ENCODE measurements around the gene SRRM2.
A peak's percentile ranks its signal among the peaks of the same experiment; 100 is the strongest.

SRRM2 gene

GRCh38 chr16:2739625-2740430 lies 12.6 kb upstream of the SRRM2 start:
- no peak for DNase-seq

GRCh38 chr16:2740476-2740875 lies 12.0 kb upstream of the SRRM2 start:
- DNase-seq = no peak

DNA sequence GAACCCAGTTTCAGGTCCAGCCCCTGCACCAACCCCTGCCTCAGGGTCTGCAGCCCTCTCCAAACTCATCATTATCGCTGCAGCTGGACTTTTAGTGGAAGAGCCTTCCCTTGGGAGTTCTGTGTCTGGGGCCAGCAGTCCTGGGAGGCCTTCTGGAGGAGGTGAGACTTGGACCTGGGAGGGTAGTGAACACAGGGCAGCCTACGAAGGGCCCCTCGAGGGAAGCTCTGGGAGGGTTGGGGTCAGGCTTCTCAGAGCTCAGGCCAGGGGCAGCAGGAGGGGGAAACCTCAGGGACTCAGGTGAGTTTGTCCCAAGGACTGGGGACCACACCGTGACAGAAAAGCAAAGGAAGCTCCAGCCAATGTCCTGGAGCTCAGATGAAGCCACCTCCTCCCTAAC lies 11.3 kb upstream of the SRRM2 start:
- no peak for DNase-seq

GRCh38 chr16:2742323-2743006 lies 10.0 kb upstream of the SRRM2 start:
- DNase-seq = no peak

DNA sequence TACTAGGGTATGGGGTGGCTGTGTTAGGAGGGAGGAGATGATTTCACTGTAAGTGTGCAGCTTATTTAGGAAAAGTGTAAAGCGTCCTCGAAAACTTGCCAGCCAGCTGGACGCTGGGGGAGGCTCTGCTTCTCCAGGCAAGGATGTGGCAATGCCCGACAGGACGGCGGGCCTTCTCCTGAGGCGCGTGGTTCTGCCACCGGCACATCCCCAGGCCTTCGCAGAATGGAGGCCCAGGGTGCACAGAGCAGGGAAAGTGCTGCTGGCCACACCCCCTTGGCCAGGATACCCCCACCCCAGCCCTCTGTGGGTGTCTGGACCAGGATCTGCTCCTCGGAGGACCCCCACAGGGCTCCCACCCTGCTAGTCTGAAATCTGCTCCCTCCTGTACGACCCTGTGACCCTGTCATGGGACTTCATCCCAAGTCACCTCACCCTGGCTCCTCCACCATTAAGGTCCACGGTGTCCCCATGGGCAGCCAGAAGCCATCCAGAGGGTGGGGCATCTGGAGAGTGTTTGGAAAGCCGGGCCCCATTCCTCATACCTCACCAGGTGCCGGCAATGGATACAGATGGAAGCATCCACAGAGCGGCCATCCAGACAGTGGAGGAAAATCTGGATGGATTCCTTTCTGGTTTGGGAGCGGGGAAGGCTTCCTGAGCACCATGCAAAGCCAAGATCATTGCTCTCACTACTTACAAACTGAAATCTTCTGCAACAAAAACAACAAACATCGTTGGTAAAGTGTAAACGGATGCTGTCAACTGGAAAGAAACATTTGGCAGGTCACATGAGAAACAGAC lies 9.2 kb upstream of the SRRM2 start:
- DNase-seq = no peak

GRCh38 chr16:2744711-2745110 lies 7.7 kb upstream of the SRRM2 start:
- DNase-seq = no peak

DNA sequence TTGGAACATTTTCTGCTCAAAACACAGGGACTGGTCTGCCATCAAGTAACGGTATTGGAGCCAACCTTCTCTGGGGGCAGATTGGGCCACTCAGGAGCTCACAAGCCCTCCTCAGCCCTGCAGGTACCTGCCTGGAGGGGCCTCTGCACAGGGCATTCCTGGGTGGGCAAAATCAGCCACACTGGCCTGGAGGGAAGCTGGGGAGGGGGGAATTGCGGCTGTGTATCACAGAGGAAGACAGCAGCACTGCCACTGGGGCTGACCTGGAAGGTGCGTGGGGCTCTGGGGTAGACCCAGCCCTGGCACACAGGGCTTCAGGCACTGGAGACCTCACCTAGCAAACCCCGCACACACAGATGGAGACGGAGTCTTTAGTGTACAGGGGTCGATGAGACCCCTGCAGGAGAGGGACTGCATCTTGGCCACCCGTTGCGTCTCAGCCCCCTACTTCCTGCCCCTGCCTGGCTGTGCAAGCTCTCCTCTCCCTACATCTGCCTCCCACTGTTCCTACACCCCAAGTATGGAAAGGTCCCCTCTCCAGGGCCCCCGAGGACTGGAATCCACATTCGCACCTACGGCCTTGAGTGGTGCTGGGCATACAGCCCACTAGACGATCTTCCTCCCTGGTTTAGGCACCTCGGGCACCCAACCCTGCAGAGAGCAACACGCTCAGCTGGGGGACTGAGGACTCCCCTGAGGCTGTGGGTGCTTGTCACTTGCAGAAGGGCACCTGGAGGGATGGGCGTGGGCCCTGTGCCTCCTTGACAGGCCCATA lies 7.1 kb upstream of the SRRM2 start:
- DNase-seq = no peak

DNA sequence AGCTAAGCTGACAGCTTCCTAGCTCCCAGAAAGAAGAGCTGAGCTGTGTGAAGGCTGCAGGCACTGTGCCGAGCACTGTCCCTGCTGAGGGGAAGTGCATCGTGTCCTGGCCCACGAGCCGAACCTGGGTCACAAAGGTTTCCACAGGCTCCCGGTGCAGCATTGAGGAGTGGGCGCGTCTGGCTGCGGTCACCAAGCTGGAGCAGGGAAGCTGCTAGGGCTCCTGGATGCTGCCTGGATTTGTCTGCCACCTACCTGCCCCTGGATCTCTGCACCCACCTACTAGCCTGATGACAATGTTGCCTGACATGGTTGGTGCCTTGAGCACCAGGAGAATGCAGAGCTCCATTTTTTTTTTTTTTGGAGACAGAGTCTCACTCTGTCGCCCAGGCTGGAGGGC lies 6.5 kb upstream of the SRRM2 start:
- DNase-seq = no peak

DNA sequence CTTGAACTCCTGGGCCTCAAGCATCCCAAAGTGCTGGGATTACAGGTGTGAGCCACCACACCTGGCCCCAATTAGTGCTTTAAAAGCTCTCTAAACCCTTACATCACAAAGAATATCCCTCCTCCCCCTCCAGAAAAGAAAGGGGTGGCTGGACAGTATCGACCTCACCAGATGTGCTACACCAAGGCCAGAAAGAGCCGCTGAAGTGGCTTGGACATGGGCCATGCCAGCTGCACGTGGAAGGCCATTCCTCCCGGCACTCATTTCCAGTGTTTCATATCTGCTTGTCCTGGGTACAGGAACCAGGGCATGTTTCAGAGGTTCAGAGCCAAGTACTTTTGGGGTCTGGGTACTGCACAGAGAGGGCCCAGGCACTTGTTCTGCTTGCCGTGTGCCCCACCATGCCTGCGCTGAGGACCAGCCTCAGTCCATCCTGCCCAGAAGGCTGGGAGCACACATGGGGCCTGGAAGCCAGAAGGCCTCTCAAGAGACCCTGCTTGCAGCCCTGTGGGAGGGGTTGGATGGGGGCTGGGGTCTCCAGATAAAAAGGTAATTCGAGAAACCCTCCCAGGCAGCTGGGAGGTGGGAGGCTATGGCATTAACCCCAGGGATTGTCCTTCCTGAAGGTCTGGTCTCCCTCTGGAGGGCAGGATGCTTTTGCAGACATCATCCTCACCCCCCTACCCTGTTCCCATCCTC lies 3.5 kb upstream of the SRRM2 start:
- no peak for DNase-seq

DNA sequence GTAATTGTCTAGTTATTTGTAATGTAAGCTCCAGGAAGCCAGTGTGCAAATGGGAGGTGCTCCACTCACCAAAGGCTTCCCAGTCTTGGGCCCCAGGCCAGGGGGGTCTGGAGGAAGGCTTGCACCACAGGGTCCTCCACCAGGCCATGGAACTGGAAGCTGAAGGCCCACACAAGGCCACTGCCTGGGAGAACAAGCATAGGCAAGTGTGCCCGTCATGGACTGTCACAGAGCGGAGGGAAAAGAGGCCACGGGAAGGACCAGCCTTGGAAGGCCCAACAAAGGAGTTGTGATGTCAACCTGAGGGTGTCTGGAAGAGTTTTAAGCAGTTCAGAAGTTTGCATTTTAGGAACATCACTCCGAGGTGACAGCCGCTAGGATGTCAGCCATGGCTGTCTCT lies 3.0 kb upstream of the SRRM2 start:
- no peak for DNase-seq

DNA sequence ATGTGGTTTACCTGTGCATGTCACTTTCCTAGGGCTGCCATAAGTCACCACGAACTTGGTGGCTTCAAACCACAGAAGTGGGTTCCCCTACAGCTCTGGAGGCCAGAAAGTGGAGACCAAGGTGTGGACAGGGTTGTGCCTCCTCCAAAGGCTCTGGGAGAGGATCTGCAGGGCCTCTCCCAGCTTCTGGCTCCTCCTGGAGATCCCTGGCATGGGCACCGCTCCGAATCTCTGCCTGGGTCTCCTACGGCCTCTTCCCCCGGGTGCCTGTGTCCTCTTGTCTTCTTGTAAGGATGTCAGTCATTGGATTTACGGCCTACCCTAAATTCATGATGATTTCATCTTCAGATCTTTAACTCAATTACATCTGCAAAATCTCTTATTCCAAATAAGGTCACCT lies 2.5 kb upstream of the SRRM2 start:
- no peak for DNase-seq

- DNase-seq = no peak
Measured at GRCh38 chr16:2751577-2752034, 832 bp upstream of the SRRM2 start.

- peak; percentile 84 to 93 (median 89) for DNase-seq
Measured at GRCh38 chr16:2752850-2753732, 653 bp downstream of the SRRM2 start.

DNA sequence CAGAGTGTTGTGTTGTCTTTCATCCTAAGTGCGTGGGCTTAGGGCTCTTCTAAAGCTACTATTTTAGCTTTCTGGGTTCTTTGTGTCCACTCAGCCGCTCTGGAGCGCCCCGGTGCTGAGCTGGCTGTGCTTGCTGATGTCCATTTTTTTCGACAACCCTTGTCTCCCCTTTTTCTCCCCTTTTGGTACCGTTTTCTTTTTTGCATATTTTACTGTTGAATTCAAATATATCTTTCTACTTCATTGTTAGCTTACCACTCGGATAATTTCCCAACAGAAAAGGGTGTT lies 1.2 kb downstream of the SRRM2 start:
- DNase-seq = peak; percentile 36 to 56 (median 48)

GRCh38 chr16:2755158-2755557 lies 2.7 kb downstream of the SRRM2 start:
- no peak for DNase-seq

GRCh38 chr16:2756288-2757015 lies 4.0 kb downstream of the SRRM2 start:
- no peak for DNase-seq

GRCh38 chr16:2757344-2757743 lies 4.9 kb downstream of the SRRM2 start:
- no peak for DNase-seq

GRCh38 chr16:2761472-2761871 lies 9.0 kb downstream of the SRRM2 start:
- DNase-seq = no peak

- no peak for DNase-seq
Measured at GRCh38 chr16:2761886-2762583, 9.6 kb downstream of the SRRM2 start.

- DNase-seq = no peak
Measured at GRCh38 chr16:2762711-2763110, 10.3 kb downstream of the SRRM2 start.

Measured in suppressor macrophage (primary cell).